G401.6 (cell line): ENCODE results near the gene TM9SF1.

Experiments used
- FAIRE-seq: peaks from 2 replicates; lab custom pipeline; 2012; peaks lifted over from hg19 to GRCh38; lab: Jason Lieb, UNC

The TM9SF1 gene

GRCh38 chr14:24195186-24196070 is at the start of gene TM9SF1:
Gene TM9SF1, minus strand, starts transcription at chr14:24195441. Its CDS starts 422 bp downstream, at chr14:24195019.
- FAIRE-seq, result no peak

GRCh38 chr14:24243336-24243836 is 48.1 kb upstream of the TM9SF1 start:
- no peak for FAIRE-seq

GRCh38 chr14:24241829-24242443 is 46.7 kb upstream of the TM9SF1 start:
- no peak for FAIRE-seq

- no peak for FAIRE-seq
Observed at GRCh38 chr14:24240110-24240918, 45.1 kb upstream of the TM9SF1 start.

GRCh38 chr14:24238527-24239037 is 43.3 kb upstream of the TM9SF1 start:
- no peak for FAIRE-seq

GRCh38 chr14:24238123-24238522 is 42.9 kb upstream of the TM9SF1 start:
- FAIRE-seq, result no peak

- no peak for FAIRE-seq
Observed at GRCh38 chr14:24237463-24237955, 42.3 kb upstream of the TM9SF1 start.

- no peak for FAIRE-seq
Observed at GRCh38 chr14:24236689-24237462, 41.6 kb upstream of the TM9SF1 start.

- FAIRE-seq, result no peak
Observed at GRCh38 chr14:24235804-24236688, 40.8 kb upstream of the TM9SF1 start.

GRCh38 chr14:24234095-24235005 is 39.1 kb upstream of the TM9SF1 start:
- no peak for FAIRE-seq

- no peak for FAIRE-seq
Observed at GRCh38 chr14:24233538-24233866, 38.3 kb upstream of the TM9SF1 start.

- FAIRE-seq, result peak; percentile 56
Observed at GRCh38 chr14:24232645-24233537, 37.6 kb upstream of the TM9SF1 start, which contains the start of gene GMPR2. Gene GMPR2, plus strand, starts transcription at chr14:24232929. Its CDS starts 325 bp downstream, at chr14:24233254.

GRCh38 chr14:24232121-24232644 is 36.9 kb upstream of the TM9SF1 start, which contains the start of gene NEDD8:
Gene NEDD8, minus strand, starts transcription at chr14:24232367. Its CDS starts 100 bp downstream, at chr14:24232267.
- no peak for FAIRE-seq

- FAIRE-seq, result no peak
Observed at GRCh38 chr14:24231263-24232120, 36.3 kb upstream of the TM9SF1 start.

GRCh38 chr14:24228902-24229301 is 33.7 kb upstream of the TM9SF1 start:
- no peak for FAIRE-seq

GRCh38 chr14:24226473-24226872 is 31.2 kb upstream of the TM9SF1 start:
- FAIRE-seq, result peak; percentile 36

GRCh38 chr14:24224618-24225071 is 29.4 kb upstream of the TM9SF1 start:
- FAIRE-seq, result no peak
